NT2/D1 (cell line): ENCODE measurements around the gene RBPJ.

Experiments
- DNase-seq: peaks from one replicate; pipeline ENCODE4 v3.0.0-alpha.2; 2011; ENCODE audit warnings: low read depth, low spot score
- H3K27me3 ChIP-seq: 2 replicates; pipeline ENCODE4 v1.6.0; 2011; ENCODE audit warnings: mild to moderate bottlenecking; ENCODE audit not compliant: insufficient read length, insufficient read depth
- H3K36me3 ChIP-seq: 2 replicates; pipeline ENCODE4 v1.6.1; 2011; ENCODE audit warnings: mild to moderate bottlenecking, low read length, mixed read lengths; ENCODE audit not compliant: insufficient read depth, insufficient read length
- H3K4me1 ChIP-seq: 2 replicates; pipeline ENCODE4 v1.5.1; 2011; ENCODE audit not compliant: insufficient read depth, insufficient read length
- H3K4me3 ChIP-seq: 2 replicates; pipeline ENCODE4 v1.5.1; 2011; ENCODE audit warnings: low read depth; ENCODE audit not compliant: insufficient read length
- H3K9ac ChIP-seq: 2 replicates; pipeline ENCODE4 v1.6.0; 2011; ENCODE audit warnings: low read depth; ENCODE audit not compliant: insufficient read length
- H3K9me3 ChIP-seq: 2 replicates; pipeline ENCODE4 v1.5.1; 2011; ENCODE audit warnings: mild to moderate bottlenecking, low read length; ENCODE audit not compliant: insufficient read depth
- SUZ12 ChIP-seq: IDR thresholded peaks from 2 replicates; pipeline ENCODE4 v1.6.1; 2011; ENCODE audit not compliant: insufficient read length, insufficient read depth; ENCODE audit errors: extremely low read depth
- YY1 ChIP-seq: IDR thresholded peaks from 2 replicates; pipeline ENCODE4 v1.6.1; 2011; ENCODE audit not compliant: insufficient read length, insufficient read depth
- ZNF274 ChIP-seq: IDR thresholded peaks from 2 replicates; pipeline ENCODE4 v1.6.1; 2011; ENCODE audit warnings: mild to moderate bottlenecking, low read depth, low read length

The RBPJ gene

DNA sequence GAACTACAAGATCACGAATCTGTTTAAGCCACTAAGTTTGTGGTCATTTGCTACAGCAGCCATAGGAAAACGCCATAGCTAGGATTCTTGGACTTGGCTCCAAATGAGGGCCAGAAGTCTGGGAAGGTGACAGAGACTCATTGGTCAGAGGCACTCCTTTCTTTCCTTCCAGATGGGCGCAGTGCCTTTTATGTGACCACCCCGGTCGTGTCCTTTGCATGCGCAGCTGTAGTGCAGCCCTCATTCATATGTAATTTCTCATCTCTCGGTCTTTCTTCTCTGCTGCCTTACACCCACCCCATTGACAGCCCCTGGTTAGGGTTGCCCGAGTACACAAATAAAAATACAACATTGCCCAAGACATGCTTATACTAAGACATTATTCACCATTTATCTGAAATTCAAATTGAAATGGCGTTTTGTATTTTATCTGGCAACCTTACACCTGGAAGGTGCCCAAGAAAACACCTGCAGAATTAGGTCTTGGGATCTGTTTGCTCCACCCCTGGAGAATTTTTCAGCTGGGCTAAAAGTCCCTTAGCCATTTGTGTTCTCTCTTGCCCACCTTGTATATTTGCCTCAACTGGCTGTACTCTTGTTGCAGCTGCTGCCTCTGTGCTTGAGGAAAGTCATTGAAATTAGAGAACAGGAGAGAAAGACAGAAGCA lies 147.6 kb downstream of the RBPJ start:
- H3K4me3 ChIP-seq = no peak overlapping the region
- no peak for DNase-seq
- peaks cover 4% of the 10 kb centered on the region for H3K9me3 ChIP-seq
- H3K4me1 ChIP-seq = no peaks in the 10 kb centered on the region
- no peaks in the 10 kb centered on the region for H3K36me3 ChIP-seq
- H3K27me3 ChIP-seq = no peaks in the 10 kb centered on the region
- TF ChIP-seq ZNF274 (no peak), YY1 (no peak), SUZ12 (no peak)
- no peak overlapping the region for H3K9ac ChIP-seq

- Histone ChIP-seq H3K9me3 (no peaks in the 10 kb centered on the region), H3K9ac (no peak overlapping the region)
Observed at GRCh38 chr4:26468977-26469376, 148.2 kb downstream of the RBPJ start.

GRCh38 chr4:26471890-26472289 lies 151.1 kb downstream of the RBPJ start:
- Histone ChIP-seq H3K9me3 (no peaks in the 10 kb centered on the region), H3K9ac (no peak overlapping the region), H3K27me3 (no peaks in the 10 kb centered on the region), H3K4me1 (no peaks in the 10 kb centered on the region), H3K36me3 (no peaks in the 10 kb centered on the region), H3K4me3 (no peak overlapping the region)
- TF ChIP-seq SUZ12 (no peak), YY1 (no peak), ZNF274 (no peak)
- DNase-seq = no peak

More at GRCh38 chr4:26468977-26469376, 148.2 kb downstream of the RBPJ start:
- DNase-seq = no peak
- TF ChIP-seq YY1 (no peak), SUZ12 (no peak), ZNF274 (no peak)
- H3K4me1 ChIP-seq = no peaks in the 10 kb centered on the region
- no peaks in the 10 kb centered on the region for H3K27me3 ChIP-seq
- H3K4me3 ChIP-seq = no peak overlapping the region
- no peaks in the 10 kb centered on the region for H3K36me3 ChIP-seq

- Histone ChIP-seq H3K4me1 (no peaks in the 10 kb centered on the region), H3K36me3 (no peaks in the 10 kb centered on the region), H3K9ac (no peak overlapping the region), H3K27me3 (no peaks in the 10 kb centered on the region), H3K9me3 (no peaks in the 10 kb centered on the region), H3K4me3 (no peak overlapping the region)
- TF ChIP-seq YY1 = no peak
- TF ChIP-seq SUZ12 = no peak
- TF ChIP-seq ZNF274 = no peak
- no peak for DNase-seq
Observed at GRCh38 chr4:26473893-26474292, 153.1 kb downstream of the RBPJ start.

- no peak for DNase-seq
- TF ChIP-seq SUZ12 = no peak
- no peak for TF ChIP-seq ZNF274
- TF ChIP-seq YY1 = no peak
- Histone ChIP-seq H3K9me3 (no peaks in the 10 kb centered on the region), H3K4me3 (no peak overlapping the region), H3K4me1 (no peaks in the 10 kb centered on the region), H3K27me3 (no peaks in the 10 kb centered on the region), H3K9ac (no peak overlapping the region), H3K36me3 (no peaks in the 10 kb centered on the region)
Observed at GRCh38 chr4:26474551-26474950, 153.7 kb downstream of the RBPJ start.

- TF ChIP-seq ZNF274 (no peak), YY1 (no peak), SUZ12 (no peak)
- no peaks in the 10 kb centered on the region for H3K4me1 ChIP-seq
- H3K4me3 ChIP-seq = no peak overlapping the region
- DNase-seq = no peak
- H3K9me3 ChIP-seq = no peaks in the 10 kb centered on the region
- H3K27me3 ChIP-seq = no peaks in the 10 kb centered on the region
- H3K9ac ChIP-seq = no peak overlapping the region
- H3K36me3 ChIP-seq = no peaks in the 10 kb centered on the region
Observed at GRCh38 chr4:26475716-26476115, 154.9 kb downstream of the RBPJ start.

GRCh38 chr4:26476545-26476944 lies 155.7 kb downstream of the RBPJ start:
- TF ChIP-seq SUZ12 (no peak), YY1 (no peak), ZNF274 (no peak)
- H3K9ac ChIP-seq = no peak overlapping the region
- DNase-seq = no peak
- no peaks in the 10 kb centered on the region for H3K9me3 ChIP-seq
- H3K4me1 ChIP-seq = no peaks in the 10 kb centered on the region
- H3K36me3 ChIP-seq = no peaks in the 10 kb centered on the region
- no peak overlapping the region for H3K4me3 ChIP-seq
- H3K27me3 ChIP-seq = no peaks in the 10 kb centered on the region

DNA sequence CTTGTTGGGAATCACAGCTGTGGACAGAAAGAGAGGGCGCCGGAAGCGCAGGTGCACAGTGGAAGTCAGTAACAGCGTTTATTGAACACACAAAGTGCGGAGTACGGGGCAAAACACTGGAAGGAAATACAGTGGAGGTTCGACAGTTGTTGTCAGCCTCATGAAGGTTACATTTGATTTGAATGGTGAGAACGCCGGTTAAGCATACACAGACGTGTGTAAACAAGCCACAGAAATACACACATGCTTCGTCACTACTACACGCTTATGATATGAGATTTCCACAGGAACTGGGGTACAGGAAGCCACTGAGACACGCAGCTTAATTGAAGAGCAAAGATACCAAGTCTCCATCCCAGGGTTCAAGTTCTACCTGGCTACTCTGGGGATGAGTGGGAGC lies 157.5 kb downstream of the RBPJ start:
- Histone ChIP-seq H3K9ac (no peak overlapping the region), H3K4me1 (no peaks in the 10 kb centered on the region), H3K36me3 (no peaks in the 10 kb centered on the region), H3K27me3 (no peaks in the 10 kb centered on the region), H3K9me3 (no peaks in the 10 kb centered on the region), H3K4me3 (no peak overlapping the region)
- TF ChIP-seq SUZ12 (no peak), ZNF274 (no peak), YY1 (no peak)
- DNase-seq = no peak
